Stomach (tissue), 9 donors: ENCODE measurements around the gene CDH16. TPM values are rescaled to one million over a fixed set of nuclear protein-coding genes. Genes with fewer than 3 reads are reported as not detected.
"Not testable (repeated sequence)": the region's sequence is repeated elsewhere in the genome, so short reads cannot be mapped to it uniquely, and the experiment has no call there.

ENCODE experiments used
- DNase-seq, 2 donors: peaks; one replicate each; pipeline versions ENCODE4 v3.0.0 to v3.0.0-alpha.2; 2013 to 2019
- H3K27ac ChIP-seq, 5 donors: fragments of 200-600 bp in 4 of 5; sonication (generic) in 4 of 5; one replicate each; pipeline ENCODE4 v1.5.1; 2013 to 2019; ENCODE audit warnings: mild to moderate bottlenecking in 1 of 5, moderate library complexity in 1 of 5
- H3K27me3 ChIP-seq, 3 donors: fragments of 200-600 bp; sonication (generic); one replicate each; pipeline ENCODE4 v1.5.1; 2017 to 2019; ENCODE audit warnings: mixed run types in 1 of 3
- H3K36me3 ChIP-seq, 4 donors: fragments of 200-600 bp; sonication (generic); 1 replicate in 3 of 4; 2 replicates in 1 of 4; pipeline ENCODE4 v1.5.1; 2016 to 2019
- H3K4me1 ChIP-seq, 4 donors: fragments of 200-600 bp; sonication (generic); one replicate each; pipeline ENCODE4 v1.5.1; 2016 to 2019
- H3K4me3 ChIP-seq, 4 donors: fragments of 200-600 bp; sonication (generic) in 3 of 4; one replicate each; pipeline ENCODE4 v1.5.1; 2016 to 2019; ENCODE audit warnings: mild to moderate bottlenecking in 1 of 4
- H3K9me3 ChIP-seq, 4 donors: fragments of 200-600 bp; sonication (generic); one replicate each; pipeline ENCODE4 v1.5.1; 2016 to 2019
- EP300 ChIP-seq: sonication (generic); formaldehyde crosslinking; IDR thresholded peaks from one replicate; pipeline ENCODE4 v1.6.1; 2017; ENCODE audit warnings: antibody characterized with exemption
- POLR2A ChIP-seq, 4 donors: fragments of 450-650 bp; IDR thresholded peaks; one replicate each; pipeline ENCODE4 v1.6.1; 2016; ENCODE audit warnings: antibody characterized with exemption in 4 of 4, control low read depth in 2 of 4, mild to moderate bottlenecking in 1 of 4, moderate library complexity in 1 of 4
- POLR2AphosphoS5 ChIP-seq, 3 donors: sonication (generic); formaldehyde crosslinking; IDR thresholded peaks; one replicate each; pipeline ENCODE4 v1.6.1; 2016; ENCODE audit warnings: antibody characterized with exemption in 3 of 3
- WGBS, 5 donors: extraction: QIAGEN DNeasy Blood & Tissue Kit in 3 of 5; methylation state at CpG; one replicate each; pipeline versions ENCODE4 v1.1.5 to v1.1.7; 2013 to 2018; 5-methylcytosine and 5-hydroxymethylcytosine counted together
- intact Hi-C: fragments of 100-400 bp; cut with DNase I; formaldehyde crosslinking; loops from one replicate; pipeline ENCODE4 v1.15.1; 2023; ENCODE audit warnings: low total_unique reads
- polyA plus RNA-seq, 3 donors: library from polyadenylated mRNA; stranded (reverse); fragments of 200-250 nt; gene quantifications; one replicate each; pipeline ENCODE4 v1.2.3, GENCODE V29; 2013
- total RNA-seq, 5 donors: library from RNA; depleted of rRNA; stranded (reverse); fragments of >200 nt; gene quantifications; one replicate each; pipeline versions ENCODE4 v1.1.0 to v1.2.3, GENCODE V29; 2014 to 2016
- TF ChIP-seq, protein P1 (sequence below), 7 experiments: fragments of 450-650 bp in 4 of 7; fragments of 200-600 bp in 3 of 7; sonication (generic) in 3 of 7; IDR thresholded peaks; one replicate each; pipeline ENCODE4 v1.5.1; 2016 to 2019; ENCODE audit warnings: antibody characterized with exemption in 7 of 7, control low read depth in 2 of 7, mild to moderate bottlenecking in 1 of 7
- donor health status: healthy with polysubstance abuse.
- donor health status: Bipolar disorder and iron deficiency.
- donor health status: healthy.

CDH16 gene
- total and polyA plus RNA-seq, 8 donors = 0.14 to 2.3 (median 1.1) TPM; not detected in 5

DNA sequence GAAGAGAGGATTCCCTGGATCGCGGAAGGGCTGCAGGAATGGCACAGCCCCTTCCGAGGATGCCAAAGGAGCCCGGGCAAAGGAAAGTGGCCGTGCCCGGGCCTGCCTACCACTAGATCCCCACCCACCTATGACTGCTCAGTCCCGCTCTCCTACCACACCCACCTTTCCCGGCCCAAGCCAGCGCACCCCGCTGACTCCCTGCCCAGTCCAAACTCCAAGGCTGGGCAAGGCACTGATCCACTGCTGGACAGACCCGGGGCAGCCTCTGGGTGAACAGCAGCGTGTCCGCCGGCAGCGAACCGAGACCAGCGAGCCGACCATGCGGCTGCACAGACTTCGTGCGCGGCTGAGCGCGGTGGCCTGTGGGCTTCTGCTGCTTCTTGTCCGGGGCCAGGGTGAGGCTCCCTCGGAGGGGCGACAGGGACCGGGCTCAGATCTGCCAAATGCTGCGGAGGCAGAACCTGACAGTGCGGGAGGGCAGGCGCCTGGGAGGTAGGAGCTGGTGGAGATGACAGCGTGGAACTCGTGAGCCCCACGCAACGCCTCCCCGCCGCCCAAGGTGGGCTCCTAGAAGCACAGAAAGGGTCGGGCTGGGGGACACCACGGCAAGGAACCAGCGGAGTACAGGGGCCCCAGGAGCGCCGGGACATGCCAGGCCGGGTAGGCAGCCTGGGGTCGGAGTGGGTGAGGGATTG is 16.8 kb upstream of the CDH16 start, which contains the start of gene CES2:
TSS of gene CES2 (plus strand) at position 203 of the 698 bp plus-strand sequence. CDS start at position 323, 120 bp downstream.
- no peak for TF ChIP-seq POLR2A (IDR thresholded peaks at IDR 0.05)
- TF ChIP-seq POLR2AphosphoS5 (IDR thresholded peaks at IDR 0.05) = peak in 2 of 3 donors; percentile 69 to 79
- TF ChIP-seq, protein P1, sequence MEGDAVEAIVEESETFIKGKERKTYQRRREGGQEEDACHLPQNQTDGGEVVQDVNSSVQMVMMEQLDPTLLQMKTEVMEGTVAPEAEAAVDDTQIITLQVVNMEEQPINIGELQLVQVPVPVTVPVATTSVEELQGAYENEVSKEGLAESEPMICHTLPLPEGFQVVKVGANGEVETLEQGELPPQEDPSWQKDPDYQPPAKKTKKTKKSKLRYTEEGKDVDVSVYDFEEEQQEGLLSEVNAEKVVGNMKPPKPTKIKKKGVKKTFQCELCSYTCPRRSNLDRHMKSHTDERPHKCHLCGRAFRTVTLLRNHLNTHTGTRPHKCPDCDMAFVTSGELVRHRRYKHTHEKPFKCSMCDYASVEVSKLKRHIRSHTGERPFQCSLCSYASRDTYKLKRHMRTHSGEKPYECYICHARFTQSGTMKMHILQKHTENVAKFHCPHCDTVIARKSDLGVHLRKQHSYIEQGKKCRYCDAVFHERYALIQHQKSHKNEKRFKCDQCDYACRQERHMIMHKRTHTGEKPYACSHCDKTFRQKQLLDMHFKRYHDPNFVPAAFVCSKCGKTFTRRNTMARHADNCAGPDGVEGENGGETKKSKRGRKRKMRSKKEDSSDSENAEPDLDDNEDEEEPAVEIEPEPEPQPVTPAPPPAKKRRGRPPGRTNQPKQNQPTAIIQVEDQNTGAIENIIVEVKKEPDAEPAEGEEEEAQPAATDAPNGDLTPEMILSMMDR (IDR thresholded peaks at IDR 0.05) = no peak
- H3K27me3 ChIP-seq = no peaks in the 10 kb centered on the region
- H3K4me1 ChIP-seq = peaks cover 29 to 58% (median 53%) of the 10 kb centered on the region in 4 donors
- peak within 1 kb of the TSS; percentile 88 to 95 (median 94) for H3K27ac ChIP-seq
- DNase-seq = peak; percentile 86 to 88
- H3K9me3 ChIP-seq = no peaks in the 10 kb centered on the region
- 21 to 46% (median 30%) methylated on average over 19 to 44 of the region's 44 CpGs for WGBS, 5 donors
- H3K4me3 ChIP-seq = peak within 1 kb of the TSS; percentile 89 to 97 (median 92)
- peaks cover 10 to 50% (median 43%) of the 10 kb centered on the region in 4 donors for H3K36me3 ChIP-seq
- intact Hi-C loops = no loop called here

DNA sequence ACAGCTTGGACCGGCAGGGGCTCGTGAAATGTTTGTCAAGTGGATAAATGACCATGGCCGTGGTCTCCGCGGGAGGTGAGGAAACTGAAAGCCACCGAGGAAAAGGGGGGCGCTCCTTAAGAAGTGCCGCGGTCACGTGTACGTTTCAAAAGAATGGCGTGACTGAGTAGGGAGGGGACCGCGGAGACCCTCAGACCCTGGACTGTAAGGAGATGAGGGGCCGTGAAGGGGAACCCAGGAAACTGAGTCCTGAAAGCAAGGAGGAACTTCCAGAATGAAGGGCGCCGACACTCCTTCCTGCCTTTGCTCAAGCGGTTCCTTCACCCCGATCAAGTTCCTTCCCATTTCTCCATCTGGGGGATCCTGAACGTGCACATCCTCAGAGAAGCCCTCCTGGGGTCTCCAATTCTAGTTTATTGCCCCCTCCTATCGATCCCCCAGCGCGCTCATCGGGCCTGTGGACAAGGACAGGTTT is 16.2 kb upstream of the CDH16 start:
- 1 to 3% (median 2%) methylated on average over 16 to 24 of the region's 24 CpGs for WGBS, 5 donors
- Histone ChIP-seq H3K36me3 (peaks cover 4 to 44% (median 37%) of the 10 kb centered on the region in 4 donors), H3K27ac (peak overlapping the region; percentile 88 to 95 (median 94)), H3K4me1 (peaks cover 29 to 64% (median 53%) of the 10 kb centered on the region in 4 donors), H3K4me3 (peak overlapping the region; percentile 89 to 97 (median 92))
- intact Hi-C loops, DNase-seq, H3K27me3 ChIP-seq, H3K9me3 ChIP-seq: not testable (repeated sequence)

DNA sequence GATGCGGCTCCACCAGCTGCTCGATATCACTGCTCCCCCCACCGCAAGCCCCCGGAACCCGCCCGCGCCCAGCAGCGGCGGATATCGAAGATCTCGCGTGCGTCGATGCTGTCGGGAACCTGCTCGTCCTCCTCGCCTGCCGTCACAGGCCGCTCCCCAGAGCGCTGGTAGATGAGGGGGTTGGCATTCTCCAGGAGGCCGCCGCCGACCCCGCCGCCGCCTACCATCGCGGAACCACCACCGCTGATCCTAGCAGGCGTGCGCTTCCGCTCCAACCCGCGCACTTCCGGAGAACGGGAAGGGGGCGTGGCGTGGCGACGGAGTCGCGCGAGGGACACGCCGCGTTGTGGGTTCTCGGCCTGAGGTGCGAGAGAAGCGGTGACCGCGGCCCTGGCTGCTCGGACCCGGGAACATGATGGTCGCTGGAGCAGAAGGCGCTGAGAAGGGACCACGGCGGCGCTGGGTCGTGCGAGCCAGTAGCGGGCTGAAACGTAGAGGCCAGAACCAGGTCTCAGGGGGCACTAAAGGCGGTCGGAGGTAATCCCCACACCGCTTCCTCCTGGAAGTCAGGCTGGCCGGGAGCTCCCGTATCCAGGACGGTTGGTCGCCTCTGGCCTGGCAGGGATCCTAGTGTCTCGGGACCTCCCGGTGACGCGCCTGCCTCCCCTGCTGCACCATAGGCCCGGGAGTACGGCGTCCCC is 15.6 kb upstream of the CDH16 start, which contains the start of gene CIAO2B:
TSS of gene CIAO2B (minus strand) at position 265 of the 701 bp plus-strand sequence. CDS start at position 227, 38 bp downstream.
- WGBS, 5 donors = 0 to 1% (median 0%) methylated on average over 26 to 76 of the region's 76 CpGs
- intact Hi-C loops = no loop called here
- Histone ChIP-seq H3K4me3 (peak within 1 kb of the TSS; percentile 89 to 97 (median 92)), H3K9me3 (no peaks in the 10 kb centered on the region), H3K27me3 (no peaks in the 10 kb centered on the region), H3K27ac (peak within 1 kb of the TSS; percentile 88 to 95 (median 94)), H3K4me1 (peaks cover 29 to 64% (median 53%) of the 10 kb centered on the region in 4 donors), H3K36me3 (peaks cover 0 to 38% (median 32%) of the 10 kb centered on the region in 4 donors)
- DNase-seq = peak; percentile 92 to 97
- TF ChIP-seq, protein P1 (IDR thresholded peaks at IDR 0.05) = no peak
- peak; percentile 98 to 100 (median 99) for TF ChIP-seq POLR2AphosphoS5 (IDR thresholded peaks at IDR 0.05)
- TF ChIP-seq EP300 = no peak
- TF ChIP-seq POLR2A (IDR thresholded peaks at IDR 0.05) = peak in 2 of 4 donors; percentile 56 to 63

DNA sequence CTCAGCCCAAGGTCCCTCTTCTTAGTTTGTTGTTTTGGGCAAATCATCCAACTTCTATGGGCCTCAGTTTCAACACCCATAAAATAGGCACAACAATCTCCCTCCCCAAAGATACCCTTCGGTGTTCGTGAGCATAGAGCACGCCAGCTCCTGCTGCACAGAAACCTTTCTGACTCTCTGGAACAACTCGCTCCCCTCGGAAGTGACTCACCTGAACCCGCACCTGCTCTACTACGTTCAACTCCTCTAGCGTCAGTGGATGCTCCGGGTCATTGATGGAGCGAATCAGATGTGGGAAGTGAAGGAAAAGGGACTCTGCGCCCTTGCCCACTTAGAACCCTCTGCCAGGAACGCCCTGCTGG is 15.1 kb upstream of the CDH16 start:
- 0 to 6% (median 2%) methylated on average over 8 to 12 of the region's 12 CpGs for WGBS, 5 donors
- Histone ChIP-seq H3K27ac (peak overlapping the region; percentile 88 to 95 (median 94)), H3K27me3 (no peaks in the 10 kb centered on the region), H3K9me3 (no peaks in the 10 kb centered on the region), H3K36me3 (peaks cover 0 to 33% (median 26%) of the 10 kb centered on the region in 4 donors), H3K4me1 (peaks cover 29 to 64% (median 53%) of the 10 kb centered on the region in 4 donors), H3K4me3 (peak overlapping the region; percentile 89 to 97 (median 92))
- no peak for DNase-seq
- intact Hi-C loops = no loop called here
- TF ChIP-seq POLR2A (IDR thresholded peaks at IDR 0.05) (no peak), EP300 (no peak), POLR2AphosphoS5 (IDR thresholded peaks at IDR 0.05) (no peak)
- TF ChIP-seq, protein P1 (IDR thresholded peaks at IDR 0.05) = no peak
